ENCODE measurements around the gene TSFM.
"Not testable (repeated sequence)": the region's sequence is repeated elsewhere in the genome, so short reads cannot be mapped to it uniquely, and the experiment has no call there.

TSFM gene

GRCh38 chr12:57813111-57813970 lies 30.8 kb downstream of the TSFM start:
- Histone ChIP-seq H3K27me3 (ENCODE audit: low read depth) (no peaks in the 10 kb centered on the region), H3K4me1 (no peaks in the 10 kb centered on the region), H3K36me3 (replicated peaks) (no peaks in the 10 kb centered on the region; the same call in 1 of the 2 replicates), H3K9me3 (no peaks in the 10 kb centered on the region), H3K4me3 (no peak overlapping the region)
- no peak for DNase-seq (ENCODE audit: low spot score in 2 of 2)
- in situ Hi-C loops (cut with MboI; ENCODE audit: low sequenced_read_pairs): no loop called here

DNA sequence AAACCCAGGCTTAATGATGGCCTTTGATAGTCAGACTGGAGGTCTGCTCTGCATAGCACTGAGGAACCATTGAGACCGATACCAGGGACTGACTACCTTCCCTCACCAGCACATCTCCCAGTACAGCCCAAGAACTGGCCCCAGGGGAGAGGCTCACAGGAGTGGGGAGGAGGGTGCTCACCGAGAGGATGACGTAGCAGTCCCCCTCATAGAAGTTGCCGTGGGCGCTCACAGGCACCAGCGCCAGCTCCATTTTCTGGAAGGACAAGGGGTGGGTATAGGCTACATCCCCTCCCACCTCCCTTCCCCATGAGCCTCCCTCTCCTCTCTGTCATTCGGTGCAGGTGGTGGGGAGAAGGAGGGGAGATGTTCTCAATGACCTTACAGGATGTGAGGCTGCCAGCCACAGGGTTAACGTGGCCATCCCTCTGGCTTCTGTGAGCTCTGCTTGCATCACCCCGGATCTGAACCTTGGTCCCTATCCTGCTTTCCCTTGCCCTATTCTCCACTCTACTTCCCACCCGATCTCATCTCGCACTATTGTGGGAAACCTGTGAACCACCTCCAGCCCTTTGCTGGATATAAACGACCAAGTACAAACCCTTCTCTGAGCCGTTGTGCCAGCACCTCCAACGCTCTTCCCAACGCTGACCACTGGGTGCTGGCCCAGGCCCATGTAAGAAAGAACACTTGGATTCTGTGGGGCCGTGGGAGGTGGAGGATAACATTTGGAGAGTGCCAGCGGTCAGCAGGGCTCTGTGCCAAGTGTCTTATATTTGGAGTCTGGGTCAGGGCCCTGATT lies 31.6 kb downstream of the TSFM start:
- DNase-seq (ENCODE audit: low spot score in 2 of 2): no peak
- Histone ChIP-seq H3K4me3 (no peak overlapping the region), H3K9me3 (no peaks in the 10 kb centered on the region), H3K36me3 (replicated peaks) (no peaks in the 10 kb centered on the region; the same call in 1 of the 2 replicates), H3K4me1 (no peaks in the 10 kb centered on the region), H3K27me3 (ENCODE audit: low read depth) (no peaks in the 10 kb centered on the region)
- in situ Hi-C loops (cut with MboI; ENCODE audit: low sequenced_read_pairs): no loop called here

GRCh38 chr12:57815177-57816000 lies 32.8 kb downstream of the TSFM start:
- Histone ChIP-seq H3K4me1 (no peaks in the 10 kb centered on the region), H3K9me3 (no peaks in the 10 kb centered on the region), H3K36me3 (replicated peaks) (no peaks in the 10 kb centered on the region; the same call in 1 of the 2 replicates), H3K27me3 (ENCODE audit: low read depth) (no peaks in the 10 kb centered on the region), H3K4me3 (no peak overlapping the region)
- in situ Hi-C loops (cut with MboI; ENCODE audit: low sequenced_read_pairs): no loop called here
- DNase-seq (ENCODE audit: low spot score in 2 of 2): no peak

GRCh38 chr12:57816001-57816854 lies 33.6 kb downstream of the TSFM start:
- no peaks in the 10 kb centered on the region for H3K9me3 ChIP-seq
- no peaks in the 10 kb centered on the region for H3K27me3 ChIP-seq (ENCODE audit: low read depth)
- no peak for DNase-seq (ENCODE audit: low spot score in 2 of 2)
- H3K36me3 ChIP-seq (replicated peaks): no peaks in the 10 kb centered on the region; the same call in 1 of the 2 replicates
- no peaks in the 10 kb centered on the region for H3K4me1 ChIP-seq
- no peak overlapping the region for H3K4me3 ChIP-seq
- in situ Hi-C loops (cut with MboI; ENCODE audit: low sequenced_read_pairs): no loop called here

DNA sequence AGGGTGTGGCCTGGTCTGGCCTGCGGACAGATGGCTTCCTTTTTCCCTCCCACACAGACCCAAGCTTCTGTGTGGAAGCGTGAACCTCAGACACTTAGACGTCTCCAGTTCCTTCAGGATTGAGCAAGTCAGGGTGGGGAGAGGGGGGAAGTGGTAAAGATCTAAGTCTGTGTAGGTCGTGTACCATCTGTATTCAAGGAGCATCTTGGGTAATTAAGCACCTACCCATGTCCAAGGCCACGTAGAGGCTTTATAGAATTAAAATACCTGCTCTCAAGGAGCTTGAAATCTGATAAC lies 34.2 kb downstream of the TSFM start:
- Histone ChIP-seq H3K9me3 (no peaks in the 10 kb centered on the region), H3K4me1 (no peaks in the 10 kb centered on the region), H3K36me3 (replicated peaks) (no peaks in the 10 kb centered on the region; the same call in 1 of the 2 replicates), H3K27me3 (ENCODE audit: low read depth) (no peaks in the 10 kb centered on the region), H3K4me3 (no peak overlapping the region)
- no peak for DNase-seq (ENCODE audit: low spot score in 2 of 2)
- in situ Hi-C loops (cut with MboI; ENCODE audit: low sequenced_read_pairs): no loop called here

DNA sequence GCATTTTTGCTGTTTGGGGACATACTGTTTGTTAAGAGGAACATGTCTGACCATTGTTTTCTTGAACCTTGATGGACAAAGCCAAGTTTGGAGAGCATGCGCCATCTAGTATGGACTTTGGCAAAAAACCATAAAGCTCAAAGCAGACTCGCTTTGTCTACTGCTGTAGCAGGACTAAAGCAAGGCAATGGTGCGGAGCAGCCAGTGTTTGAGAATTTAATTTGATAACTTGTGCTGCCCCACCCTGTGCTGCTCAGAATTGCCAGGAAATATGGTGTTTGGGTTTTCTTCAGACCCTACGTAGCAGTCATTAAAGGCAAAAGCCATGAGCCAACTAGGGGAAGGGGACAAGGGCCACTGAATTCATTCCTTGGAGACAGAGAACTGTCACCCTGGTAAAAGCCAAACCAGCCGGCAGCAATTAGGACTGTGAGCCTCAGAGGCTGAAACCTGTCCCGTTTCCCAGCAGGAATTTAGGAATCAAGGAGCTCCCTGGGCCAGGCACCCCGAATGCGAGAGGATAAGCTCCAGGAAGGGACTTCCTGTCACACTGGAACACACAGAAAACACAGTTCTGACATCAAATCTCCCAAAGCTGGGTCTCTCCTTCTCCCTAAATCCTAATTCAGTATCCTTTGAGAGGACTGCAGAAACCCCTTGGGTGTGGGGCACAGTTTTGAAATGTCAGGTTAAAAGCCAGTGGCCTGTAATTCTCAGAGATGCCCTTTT lies 34.8 kb downstream of the TSFM start:
- Histone ChIP-seq H3K36me3 (replicated peaks) (peaks cover 2% of the 10 kb centered on the region), H3K9me3 (no peaks in the 10 kb centered on the region), H3K4me3 (no peak overlapping the region), H3K4me1 (no peaks in the 10 kb centered on the region), H3K27me3 (ENCODE audit: low read depth) (no peaks in the 10 kb centered on the region)
- DNase-seq (ENCODE audit: low spot score in 2 of 2): no peak
- in situ Hi-C loops (cut with MboI; ENCODE audit: low sequenced_read_pairs): no loop called here

DNA sequence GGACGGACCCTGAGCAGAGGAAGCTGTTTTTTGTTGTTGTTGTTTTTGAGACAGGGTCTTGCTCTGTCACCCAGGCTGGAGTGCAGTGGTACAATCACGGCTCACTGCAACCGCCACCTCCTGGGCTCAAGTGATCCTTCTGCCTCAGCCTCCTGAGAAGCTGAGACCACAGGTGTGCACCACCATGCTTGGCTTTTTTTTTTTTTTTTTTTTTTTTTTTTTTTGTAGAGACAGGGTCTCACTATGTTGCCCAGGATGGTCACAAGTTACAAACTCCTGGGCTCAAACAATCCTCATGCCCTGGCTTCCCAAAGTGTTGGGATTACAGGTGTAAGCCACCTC lies 35.4 kb downstream of the TSFM start:
- H3K36me3 ChIP-seq (replicated peaks); DNase-seq (ENCODE audit: low spot score in 2 of 2); H3K4me1 ChIP-seq; H3K4me3 ChIP-seq; in situ Hi-C loops (cut with MboI; ENCODE audit: low sequenced_read_pairs); H3K27me3 ChIP-seq (ENCODE audit: low read depth); H3K9me3 ChIP-seq: not testable (repeated sequence)

DNA sequence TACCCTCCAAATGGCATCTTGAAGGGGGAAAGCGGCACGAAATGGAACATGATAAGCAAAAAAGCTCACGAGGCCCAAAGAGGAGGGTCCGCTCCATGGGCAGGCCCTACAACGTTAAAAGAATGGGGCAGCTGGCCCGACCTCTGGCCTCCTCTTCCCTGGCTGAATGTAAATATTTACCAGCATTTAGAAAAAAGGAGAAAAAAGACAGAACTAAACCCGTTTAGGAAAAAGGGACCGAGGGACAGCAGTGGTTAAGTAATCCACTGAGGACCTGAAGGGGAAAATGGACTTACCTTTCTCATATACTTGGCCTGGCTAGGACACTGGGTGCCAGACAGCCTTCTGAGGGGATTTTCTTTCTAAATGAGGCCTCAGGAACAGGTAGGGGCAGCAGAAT lies 37.5 kb downstream of the TSFM start:
- in situ Hi-C loops (cut with MboI; ENCODE audit: low sequenced_read_pairs); H3K4me3 ChIP-seq; H3K9me3 ChIP-seq; H3K4me1 ChIP-seq; DNase-seq (ENCODE audit: low spot score in 2 of 2); H3K27me3 ChIP-seq (ENCODE audit: low read depth): not testable (repeated sequence)
- peaks cover 29% of the 10 kb centered on the region for H3K36me3 ChIP-seq (replicated peaks)

DNA sequence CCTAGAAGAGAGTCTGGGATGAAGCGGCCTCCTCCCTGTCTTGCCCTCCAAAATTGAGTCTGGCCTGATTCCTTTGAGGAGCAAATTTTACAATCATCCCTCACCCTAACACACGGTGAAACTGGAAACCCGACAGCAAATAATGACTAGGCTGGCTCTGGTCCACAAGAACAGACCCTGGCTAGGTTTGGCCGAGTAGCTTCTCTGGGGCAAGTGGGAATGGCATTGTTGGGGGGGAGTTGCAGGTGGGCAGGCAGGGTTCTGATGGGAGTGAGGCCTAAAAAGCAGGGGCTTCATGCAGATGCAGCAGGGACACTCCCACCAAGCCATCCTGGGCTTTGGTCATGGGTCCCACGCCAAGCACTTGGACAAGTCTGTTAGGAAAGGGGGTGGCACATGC lies 38.4 kb downstream of the TSFM start:
- H3K4me3 ChIP-seq; in situ Hi-C loops (cut with MboI; ENCODE audit: low sequenced_read_pairs); H3K27me3 ChIP-seq (ENCODE audit: low read depth); H3K4me1 ChIP-seq; DNase-seq (ENCODE audit: low spot score in 2 of 2); H3K9me3 ChIP-seq: not testable (repeated sequence)
- peaks cover 37% of the 10 kb centered on the region for H3K36me3 ChIP-seq (replicated peaks)

- in situ Hi-C loops (cut with MboI; ENCODE audit: low sequenced_read_pairs): no loop called here
- no peak overlapping the region for H3K4me3 ChIP-seq
- H3K4me1 ChIP-seq: no peaks in the 10 kb centered on the region
- H3K9me3 ChIP-seq: no peaks in the 10 kb centered on the region
- DNase-seq (ENCODE audit: low spot score in 2 of 2): no peak
- H3K36me3 ChIP-seq (replicated peaks): peaks cover 43% of the 10 kb centered on the region
- H3K27me3 ChIP-seq (ENCODE audit: low read depth): no peaks in the 10 kb centered on the region
Observed at GRCh38 chr12:57821474-57822214, 39.1 kb downstream of the TSFM start.

DNA sequence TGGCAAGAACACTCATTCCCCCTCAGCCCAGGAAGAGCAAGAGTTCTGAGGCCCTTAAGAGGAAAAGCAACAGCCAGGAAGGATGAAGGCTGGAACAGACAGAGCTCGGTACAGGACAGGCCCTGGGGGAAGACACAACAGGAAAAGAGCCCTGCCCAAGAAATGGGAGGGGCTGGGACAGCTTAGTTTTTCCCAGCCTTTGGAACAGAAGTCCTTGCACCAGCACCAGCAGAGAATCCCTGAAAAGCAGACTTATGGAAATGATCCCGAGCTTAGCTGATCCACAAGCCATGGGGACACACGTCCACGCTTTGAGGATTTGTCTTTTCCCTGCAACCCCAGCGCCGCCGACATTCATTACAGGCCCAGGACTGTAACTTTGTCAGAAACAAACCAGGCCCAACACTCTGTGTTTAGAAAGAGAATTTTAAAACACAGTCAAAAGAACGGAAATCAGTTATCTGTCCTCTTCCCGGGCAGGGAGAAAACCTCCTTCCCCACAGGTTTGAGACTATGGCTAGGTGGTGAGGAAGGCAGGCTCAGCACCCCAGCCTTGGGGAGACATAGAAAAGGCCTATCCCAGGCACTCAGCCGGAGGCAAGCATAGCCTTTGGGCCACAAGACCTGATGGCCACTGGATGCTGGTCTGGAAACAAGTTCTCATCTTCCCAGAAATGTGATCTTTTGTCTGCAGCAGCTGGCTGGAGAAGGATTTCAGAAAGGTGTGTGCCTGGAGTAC lies 40.0 kb downstream of the TSFM start:
- Histone ChIP-seq H3K9me3 (no peaks in the 10 kb centered on the region), H3K4me1 (no peaks in the 10 kb centered on the region), H3K36me3 (replicated peaks) (peaks cover 52% of the 10 kb centered on the region), H3K4me3 (no peak overlapping the region), H3K27me3 (ENCODE audit: low read depth) (no peaks in the 10 kb centered on the region)
- DNase-seq (ENCODE audit: low spot score in 2 of 2): no peak
- in situ Hi-C loops (cut with MboI; ENCODE audit: low sequenced_read_pairs): no loop called here
